Smooth muscle cell (in vitro differentiated cells): Measurements from ENCODE around the gene HTRA2. TPM values are rescaled to one million over a fixed set of nuclear protein-coding genes. Genes with fewer than 3 reads are reported as not detected.
A peak's percentile ranks its signal among the peaks of the same experiment; 100 is the strongest.

Source experiments
- DNase-seq: peaks from one replicate; lab custom pipeline; 2025; ENCODE audit not compliant: unreplicated experiment; lab: John Stamatoyannopoulos, UW
- H2AFZ ChIP-seq: fragments of 200-600 bp; sonication (generic); 2 replicates; pipeline ENCODE4 v1.6.0; 2016; ENCODE audit warnings: antibody characterized with exemption, low read depth, mild to moderate bottlenecking
- H3F3A ChIP-seq: fragments of 200-600 bp; sonication (generic); 2 replicates; pipeline ENCODE4 v1.6.0; 2017; ENCODE audit warnings: antibody characterized with exemption, low read depth
- H3K27ac ChIP-seq: fragments of 200-600 bp; sonication (generic); 2 replicates; pipeline ENCODE4 v1.5.1; 2016; ENCODE audit warnings: low read depth, mild to moderate bottlenecking
- H3K27me3 ChIP-seq: fragments of 200-600 bp; sonication (generic); 2 replicates; pipeline ENCODE4 v1.6.1; 2016; ENCODE audit warnings: low read depth, mild to moderate bottlenecking
- H3K36me3 ChIP-seq: fragments of 200-600 bp; sonication (generic); 2 replicates; pipeline ENCODE4 v1.5.1; 2016; ENCODE audit warnings: low read depth
- H3K4me1 ChIP-seq: fragments of 200-600 bp; sonication (generic); 2 replicates; pipeline ENCODE4 v1.5.1; 2016; ENCODE audit warnings: low read depth
- H3K4me2 ChIP-seq: fragments of 200-600 bp; sonication (generic); 2 replicates; pipeline ENCODE4 v1.6.0; 2016; ENCODE audit warnings: mild to moderate bottlenecking
- H3K4me3 ChIP-seq: fragments of 200-600 bp; sonication (generic); 2 replicates; pipeline ENCODE4 v1.5.1; 2016; ENCODE audit warnings: mild to moderate bottlenecking
- H3K79me2 ChIP-seq: fragments of 200-600 bp; sonication (generic); 2 replicates; pipeline ENCODE4 v1.6.0; 2016; ENCODE audit warnings: low read depth, mild to moderate bottlenecking
- H3K9ac ChIP-seq: fragments of 200-600 bp; sonication (generic); 2 replicates; pipeline ENCODE4 v1.6.0; 2016; ENCODE audit warnings: low read depth
- H3K9me3 ChIP-seq: fragments of 200-600 bp; sonication (generic); replicated peaks from 2 replicates; pipeline ENCODE4 v1.5.1; 2016; ENCODE audit warnings: low read depth
- H4K20me1 ChIP-seq: fragments of 200-600 bp; sonication (generic); 2 replicates; pipeline ENCODE4 v1.6.0; 2016; ENCODE audit warnings: low read depth
- WGBS: methylation state at CpG from one replicate; pipeline ENCODE4 v1.1.7; 2016; ENCODE audit warnings: low lambda C conversion rate; 5-methylcytosine and 5-hydroxymethylcytosine counted together
- polyA plus RNA-seq: library from polyadenylated mRNA; unstranded; fragments of >200 nt; fragmentation: Nextera tagmentation; extraction: Ambion mirVana; gene quantifications from 2 replicates; pipeline ENCODE4 v1.2.1, GENCODE V29; 2016
- total RNA-seq: library from RNA; depleted of rRNA; stranded (reverse); fragments of >200 nt; gene quantifications from 2 replicates; pipeline ENCODE4 v1.2.3, GENCODE V29; 2014
- TF ChIP-seq, protein P1 (sequence below): fragments of 200-600 bp; sonication (generic); IDR thresholded peaks from 2 replicates; pipeline ENCODE4 v1.5.1; 2017; ENCODE audit warnings: borderline replicate concordance, mild to moderate bottlenecking, antibody characterized with exemption; ENCODE audit not compliant: insufficient read depth, poor library complexity, severe bottlenecking

HTRA2 gene
- total and polyA plus RNA-seq, 2 experiments from 2014 or later = 19.1 to 30.4 TPM

DNA sequence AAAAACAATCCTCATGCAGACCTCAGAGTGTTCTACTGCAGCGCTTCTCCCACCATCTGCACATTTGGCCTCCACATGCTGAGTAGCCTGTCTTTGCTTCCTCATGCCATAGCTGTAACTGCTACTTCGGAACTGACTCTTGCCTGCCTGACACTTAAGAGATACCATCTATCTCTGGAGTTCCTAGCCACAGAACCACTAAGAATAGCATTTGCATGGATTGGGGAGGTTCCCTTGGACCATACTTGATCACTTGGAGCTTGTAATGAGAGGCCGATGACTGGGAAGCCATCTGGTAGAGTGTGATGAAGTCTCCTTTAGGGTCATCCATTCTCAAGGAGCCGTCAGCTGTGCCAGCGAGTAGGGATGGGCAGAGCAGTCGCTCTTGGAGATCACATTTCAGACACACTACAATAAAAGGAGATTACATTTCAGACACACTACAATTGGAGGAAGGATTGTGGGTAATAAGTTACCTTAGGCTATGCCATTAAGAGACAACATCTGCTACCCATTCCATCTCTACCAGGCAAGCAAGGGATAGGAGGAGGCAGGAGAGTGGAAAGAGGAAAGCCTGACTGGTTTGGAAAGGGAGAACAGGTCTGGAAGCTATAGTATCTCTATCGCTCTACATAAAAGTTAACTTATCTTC lies 46.6 kb downstream of the HTRA2 start:
- H3K27ac ChIP-seq = peak overlapping the region; percentile 76
- no peak overlapping the region for H3K9ac ChIP-seq
- TF ChIP-seq, protein P1, sequence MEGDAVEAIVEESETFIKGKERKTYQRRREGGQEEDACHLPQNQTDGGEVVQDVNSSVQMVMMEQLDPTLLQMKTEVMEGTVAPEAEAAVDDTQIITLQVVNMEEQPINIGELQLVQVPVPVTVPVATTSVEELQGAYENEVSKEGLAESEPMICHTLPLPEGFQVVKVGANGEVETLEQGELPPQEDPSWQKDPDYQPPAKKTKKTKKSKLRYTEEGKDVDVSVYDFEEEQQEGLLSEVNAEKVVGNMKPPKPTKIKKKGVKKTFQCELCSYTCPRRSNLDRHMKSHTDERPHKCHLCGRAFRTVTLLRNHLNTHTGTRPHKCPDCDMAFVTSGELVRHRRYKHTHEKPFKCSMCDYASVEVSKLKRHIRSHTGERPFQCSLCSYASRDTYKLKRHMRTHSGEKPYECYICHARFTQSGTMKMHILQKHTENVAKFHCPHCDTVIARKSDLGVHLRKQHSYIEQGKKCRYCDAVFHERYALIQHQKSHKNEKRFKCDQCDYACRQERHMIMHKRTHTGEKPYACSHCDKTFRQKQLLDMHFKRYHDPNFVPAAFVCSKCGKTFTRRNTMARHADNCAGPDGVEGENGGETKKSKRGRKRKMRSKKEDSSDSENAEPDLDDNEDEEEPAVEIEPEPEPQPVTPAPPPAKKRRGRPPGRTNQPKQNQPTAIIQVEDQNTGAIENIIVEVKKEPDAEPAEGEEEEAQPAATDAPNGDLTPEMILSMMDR = no peak
- H2AFZ ChIP-seq = no peak overlapping the region
- no peaks in the 10 kb centered on the region for H3K27me3 ChIP-seq
- H3K4me3 ChIP-seq = no peak overlapping the region
- no peak for DNase-seq
- peak overlapping the region; percentile 16 for H3K4me2 ChIP-seq
- WGBS = 55% methylated on average over 7 of the region's 7 CpGs
- peaks cover 36% of the 10 kb centered on the region for H3F3A ChIP-seq
- H3K4me1 ChIP-seq = peaks cover 7% of the 10 kb centered on the region
- no peaks in the 10 kb centered on the region for H3K79me2 ChIP-seq
- no peaks in the 10 kb centered on the region for H3K36me3 ChIP-seq
- no peaks in the 10 kb centered on the region for H3K9me3 ChIP-seq
- H4K20me1 ChIP-seq = no peaks in the 10 kb centered on the region

DNA sequence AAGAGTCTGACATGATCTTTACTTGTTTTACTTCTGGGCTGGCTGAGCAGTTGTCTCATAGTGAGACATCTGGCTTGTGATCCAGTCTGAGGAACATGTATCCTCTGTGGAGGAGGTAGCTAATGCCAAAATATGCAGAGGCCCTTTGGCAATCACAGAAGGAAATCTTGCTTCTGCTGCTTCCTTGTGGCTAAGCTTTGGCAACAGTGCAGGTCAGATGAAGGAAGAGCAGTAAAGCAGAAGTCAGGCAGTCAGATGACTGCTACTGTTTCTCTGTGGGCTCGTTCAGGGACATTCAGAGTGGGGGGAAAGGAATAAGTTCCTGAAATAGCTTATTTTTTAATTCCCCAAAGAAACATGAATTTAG lies 47.1 kb downstream of the HTRA2 start:
- TF ChIP-seq, protein P1 = no peak
- Histone ChIP-seq H3K9ac (no peak overlapping the region), H3K4me3 (no peak overlapping the region), H3K4me2 (peak overlapping the region; percentile 16), H3K27ac (peak overlapping the region; percentile 76), H3K36me3 (no peaks in the 10 kb centered on the region), H3F3A (peaks cover 41% of the 10 kb centered on the region), H3K79me2 (no peaks in the 10 kb centered on the region), H2AFZ (no peak overlapping the region), H3K27me3 (no peaks in the 10 kb centered on the region), H3K4me1 (peaks cover 7% of the 10 kb centered on the region), H4K20me1 (no peaks in the 10 kb centered on the region), H3K9me3 (no peaks in the 10 kb centered on the region)
- WGBS = 29% methylated on average over 1 of the region's 1 CpG
- DNase-seq = no peak

DNA sequence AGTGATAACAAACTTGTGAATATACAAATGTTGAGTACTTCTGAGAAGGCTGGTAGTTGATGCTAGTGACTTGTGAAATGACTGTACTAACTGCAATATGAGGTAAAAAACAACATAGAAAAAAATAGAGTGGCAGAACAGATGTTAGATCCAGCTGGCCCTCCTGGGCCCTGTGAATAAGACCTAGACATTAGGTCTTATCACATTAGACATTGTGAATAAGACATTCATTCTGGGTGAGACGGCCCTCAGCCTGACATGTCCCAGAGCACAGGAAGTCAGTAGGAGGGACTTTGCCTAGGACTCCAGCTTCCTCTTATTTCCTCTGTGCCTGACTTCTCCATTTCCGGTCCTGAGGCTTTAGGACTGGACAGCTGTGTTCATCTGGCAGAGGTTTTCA lies 47.7 kb downstream of the HTRA2 start:
- Histone ChIP-seq H3K9ac (no peak overlapping the region), H3K27me3 (no peaks in the 10 kb centered on the region), H3F3A (peaks cover 44% of the 10 kb centered on the region), H3K36me3 (no peaks in the 10 kb centered on the region), H3K4me2 (peak overlapping the region; percentile 31), H3K79me2 (no peaks in the 10 kb centered on the region), H2AFZ (no peak overlapping the region), H3K4me1 (peaks cover 7% of the 10 kb centered on the region), H4K20me1 (no peaks in the 10 kb centered on the region), H3K27ac (peak overlapping the region; percentile 76), H3K4me3 (no peak overlapping the region), H3K9me3 (no peaks in the 10 kb centered on the region)
- WGBS = 33% methylated on average over 2 of the region's 2 CpGs
- no peak for DNase-seq
- TF ChIP-seq, protein P1 = no peak

DNA sequence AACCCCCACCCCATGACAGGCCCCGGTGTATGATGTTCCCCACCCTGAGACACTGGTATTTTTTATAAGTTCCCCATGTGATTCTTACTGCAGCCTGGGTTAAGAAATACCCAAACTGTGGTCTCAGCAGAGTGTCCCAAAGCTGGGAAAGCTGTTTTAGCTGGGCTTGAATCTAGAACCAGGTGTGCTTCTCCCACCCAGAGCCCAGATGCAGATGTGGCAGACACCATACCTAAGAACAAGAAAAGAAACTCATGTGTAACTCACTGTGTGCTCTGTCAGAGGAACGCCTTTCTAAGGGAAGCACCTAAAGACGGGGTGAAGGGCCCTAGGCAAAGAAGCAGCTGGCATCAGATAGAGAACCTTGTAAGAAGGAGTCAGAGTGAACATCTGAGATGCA lies 48.7 kb downstream of the HTRA2 start:
- peaks cover 11% of the 10 kb centered on the region for H3K4me1 ChIP-seq
- H3K36me3 ChIP-seq = no peaks in the 10 kb centered on the region
- H3K4me2 ChIP-seq = no peak overlapping the region
- no peak overlapping the region for H2AFZ ChIP-seq
- no peaks in the 10 kb centered on the region for H3K27me3 ChIP-seq
- no peaks in the 10 kb centered on the region for H3K79me2 ChIP-seq
- no peaks in the 10 kb centered on the region for H4K20me1 ChIP-seq
- no peaks in the 10 kb centered on the region for H3K9me3 ChIP-seq
- H3F3A ChIP-seq = peaks cover 53% of the 10 kb centered on the region
- DNase-seq = no peak
- H3K4me3 ChIP-seq = no peak overlapping the region
- no peak overlapping the region for H3K9ac ChIP-seq
- TF ChIP-seq, protein P1 = no peak
- WGBS = 94% methylated on average over 3 of the region's 3 CpGs
- peak overlapping the region; percentile 32 for H3K27ac ChIP-seq
